LNCAP (cell line): ENCODE results near the gene KCNK5.

Source experiments
- CTCF ChIP-seq: fragments of 450-650 bp; IDR thresholded peaks from 2 replicates; pipeline ENCODE4 v1.5.1; 2017; ENCODE audit warnings: mild to moderate bottlenecking

KCNK5 gene

GRCh38 chr6:39240155-39240757, 11.0 kb upstream of the KCNK5 start:
- no peak for TF ChIP-seq CTCF

- no peak for TF ChIP-seq CTCF
Observed at GRCh38 chr6:39239527-39240154, 10.4 kb upstream of the KCNK5 start.

- no peak for TF ChIP-seq CTCF
Observed at GRCh38 chr6:39236742-39237141, 7.5 kb upstream of the KCNK5 start.

GRCh38 chr6:39233333-39233732, 4.1 kb upstream of the KCNK5 start:
- TF ChIP-seq CTCF: no peak

GRCh38 chr6:39231521-39232243, 2.4 kb upstream of the KCNK5 start:
- no peak for TF ChIP-seq CTCF

GRCh38 chr6:39230654-39231035, 1.4 kb upstream of the KCNK5 start:
- no peak for TF ChIP-seq CTCF

- no peak for TF ChIP-seq CTCF
Observed at GRCh38 chr6:39228111-39228971, 934 bp downstream of the KCNK5 start.
